SK-N-SH (cell line): Measurements from ENCODE around the gene TM9SF1. TPM values are rescaled to one million over a fixed set of nuclear protein-coding genes. Genes with fewer than 3 reads are reported as not detected.

ENCODE experiments used
- CTCF ChIA-PET: fragments of 300-600, 350-600 bp; formaldehyde crosslinking; extraction: SDS; loops from one replicate; lab custom pipeline; 2021; lab: Yijun Ruan, JAX
- POLR2A ChIA-PET: fragments of 350-600 bp; sonication (Branson Sonifier 250); formaldehyde crosslinking; extraction: SDS; loops from one replicate; lab custom pipeline; 2020; ENCODE audit warnings: antibody characterized with exemption, inconsistent platforms; lab: Yijun Ruan, JAX
- DNase-seq: peaks from one replicate; pipeline ENCODE4 v3.0.0; 2012
- H2AFZ ChIP-seq: fragments of 200-600 bp; sonication (generic); 2 replicates; pipeline ENCODE4 v1.8.1; 2016; ENCODE audit warnings: antibody characterized with exemption, mild to moderate bottlenecking, low read depth
- H3F3A ChIP-seq: fragments of 200-600 bp; sonication (generic); replicated peaks from 2 replicates; pipeline ENCODE3; 2016; ENCODE audit warnings: antibody characterized with exemption, mild to moderate bottlenecking; ENCODE audit not compliant: insufficient read depth
- H3K27ac ChIP-seq, 2 experiments: fragments of 200-500 bp in 1 of 2; fragments of 200-600 bp in 1 of 2; sonication (Bioruptor generic) in 1 of 2; sonication (generic), shearing (Covaris generic) in 1 of 2; 2 replicates each; pipeline versions ENCODE4 v1.5.1 to v1.6.1; 2014 to 2016; ENCODE audit warnings: low read depth in 2 of 2, inconsistent platforms in 1 of 2, low read length in 1 of 2, mild to moderate bottlenecking in 1 of 2, mixed read lengths in 1 of 2
- H3K27me3 ChIP-seq: fragments of 200-600 bp; sonication (generic), shearing (Covaris generic); 2 replicates; pipeline ENCODE4 v1.6.1; 2016; ENCODE audit warnings: mixed run types; ENCODE audit not compliant: insufficient read depth
- H3K36me3 ChIP-seq, 2 experiments: fragments of 200-500 bp in 1 of 2; fragments of 200-600 bp in 1 of 2; sonication (Bioruptor generic) in 1 of 2; sonication (generic) in 1 of 2; replicated peaks in 1 of 2; 2 replicates each; pipeline versions ENCODE3 to v1.5.1; 2014 to 2016; ENCODE audit warnings: low read length in 1 of 2, mild to moderate bottlenecking in 1 of 2; ENCODE audit not compliant: insufficient read depth in 2 of 2, control insufficient read depth in 1 of 2
- H3K4me1 ChIP-seq, 2 experiments: fragments of 200-500 bp in 1 of 2; fragments of 200-600 bp in 1 of 2; sonication (Bioruptor generic) in 1 of 2; sonication (generic), shearing (Covaris generic) in 1 of 2; 2 replicates each; pipeline versions ENCODE4 v1.5.1 to v1.6.1; 2014 to 2016; ENCODE audit warnings: low read depth in 1 of 2, low read length in 1 of 2, mixed run types in 1 of 2; ENCODE audit not compliant: insufficient read depth in 2 of 2, control insufficient read depth in 1 of 2
- H3K4me2 ChIP-seq: fragments of 200-600 bp; sonication (generic), shearing (Covaris generic); 2 replicates; pipeline ENCODE4 v1.6.1; 2017; ENCODE audit warnings: mixed run types
- H3K4me3 ChIP-seq, 2 experiments: fragments of 200-500 bp in 1 of 2; fragments of 200-600 bp in 1 of 2; sonication (Bioruptor generic) in 1 of 2; sonication (generic), shearing (Covaris generic) in 1 of 2; 2 replicates each; pipeline versions ENCODE4 v1.5.1 to v1.8.1; 2014 to 2016; ENCODE audit warnings: low read depth in 2 of 2, inconsistent platforms in 1 of 2, low read length in 1 of 2, mild to moderate bottlenecking in 1 of 2, mixed read lengths in 1 of 2, moderate library complexity in 1 of 2
- H3K79me2 ChIP-seq: fragments of 200-600 bp; sonication (generic); 2 replicates; pipeline ENCODE4 v1.8.1; 2017; ENCODE audit warnings: mild to moderate bottlenecking; ENCODE audit not compliant: insufficient read depth
- H3K9ac ChIP-seq: fragments of 200-600 bp; sonication (generic); 2 replicates; pipeline ENCODE4 v1.6.1; 2017; ENCODE audit warnings: mixed run types
- H3K9me2 ChIP-seq: fragments of 200-600 bp; sonication (generic); 2 replicates; pipeline ENCODE4 v1.6.1; 2017; ENCODE audit warnings: mixed run types
- H3K9me3 ChIP-seq: fragments of 200-600 bp; sonication (generic); 2 replicates; pipeline ENCODE4 v1.6.1; 2017; ENCODE audit warnings: mixed run types, mild to moderate bottlenecking, moderate library complexity
- H4K20me1 ChIP-seq: fragments of 200-600 bp; sonication (generic); 2 replicates; pipeline ENCODE4 v1.6.1; 2017; ENCODE audit warnings: mild to moderate bottlenecking, mixed run types; ENCODE audit not compliant: insufficient read depth
- CTCF ChIP-seq: fragments of 200-600 bp; sonication (generic); IDR thresholded peaks from 2 replicates; pipeline ENCODE4 v1.6.1; 2017; ENCODE audit warnings: antibody characterized with exemption, mild to moderate bottlenecking, moderate library complexity
- MAX ChIP-seq: IDR thresholded peaks from 2 replicates; pipeline ENCODE4 v1.4.0; 2012; ENCODE audit warnings: low read depth
- MXI1 ChIP-seq: IDR thresholded peaks from 2 replicates; pipeline ENCODE4 v1.6.1; 2012; ENCODE audit warnings: mild to moderate bottlenecking, low read depth, low read length, improper control_type of control experiment
- PBX3 ChIP-seq: IDR thresholded peaks from 2 replicates; pipeline ENCODE4; 2012
- RAD21 ChIP-seq: IDR thresholded peaks from 2 replicates; pipeline ENCODE4 v1.6.1; 2012; ENCODE audit warnings: mild to moderate bottlenecking, low read length
- SMC3 ChIP-seq: IDR thresholded peaks from 2 replicates; pipeline ENCODE4 v1.6.1; 2012; ENCODE audit warnings: low read depth, low read length, improper control_type of control experiment
- TAF1 ChIP-seq: IDR thresholded peaks from 2 replicates; pipeline ENCODE4 v1.6.1; 2012; ENCODE audit warnings: low read depth, mild to moderate bottlenecking, low read length, moderate library complexity, borderline replicate concordance
- USF2 ChIP-seq: fragments of 150-350 bp; IDR thresholded peaks from 2 replicates; pipeline ENCODE4 v1.6.1; 2017; ENCODE audit warnings: antibody characterized with exemption, low read length, low read depth, borderline replicate concordance
- ZBTB33 ChIP-seq: IDR thresholded peaks from 2 replicates; pipeline ENCODE4 v1.4.0; 2012; ENCODE audit warnings: low read depth, borderline replicate concordance
- WGBS: methylation state at CpG from one replicate; pipeline ENCODE4 v1.1.6; 2017; ENCODE audit warnings: low lambda C conversion rate; 5-methylcytosine and 5-hydroxymethylcytosine counted together
- polyA plus RNA-seq, 3 experiments: library from polyadenylated mRNA; depleted of rRNA; stranded (reverse); fragments of >200 nt; gene quantifications; 2 replicates each; pipeline ENCODE4 v1.2.3, GENCODE V29; 2012

The TM9SF1 gene
- polyA plus RNA-seq, 1 of the 3 experiments (the other 2 are of a cell fraction) = 48.7 TPM

GRCh38 chr14:24149302-24149969, 45.8 kb downstream of the TM9SF1 start (continued):
- TF ChIP-seq MXI1 (no peak), CTCF (no peak), ZBTB33 (no peak), TAF1 (no peak)

- H3K79me2 ChIP-seq = peaks cover 52% of the 10 kb centered on the region
- no peak overlapping the region for H2AFZ ChIP-seq
- no peaks in the 10 kb centered on the region for H3K9me3 ChIP-seq
- POLR2A ChIA-PET = interaction anchor here (1.9 to 3.9 kb wide), 4 partner anchors 12 to 41 kb away, joined by 4 to 50 read pairs (median 18); partner anchors contain the start of genes DCAF11, IPO4, IRF9 and NRL
- H4K20me1 ChIP-seq = peaks cover 10% of the 10 kb centered on the region; the same call in 1 of the 2 replicates
- H3K27ac ChIP-seq = peak overlapping the region; percentile 29 to 75; a peak in 2 of 4 replicates
- peaks cover 11 to 20% of the 10 kb centered on the region in 2 experiments for H3K4me1 ChIP-seq
- H3K27me3 ChIP-seq = no peaks in the 10 kb centered on the region
- peak overlapping the region; percentile 83 for H3K4me2 ChIP-seq
- no peak for DNase-seq
- TF ChIP-seq RAD21 (no peak), PBX3 (no peak), MXI1 (0 out of 2 replicates have a peak, but pooled peaks have one; percentile 8), USF2 (no peak), SMC3 (no peak), MAX (0 out of 2 replicates have a peak, but pooled peaks have one; percentile 7)
- H3K9me2 ChIP-seq = no peaks in the 10 kb centered on the region
- H3K4me3 ChIP-seq = peak overlapping the region; percentile 93 to 98
- H3K9ac ChIP-seq = peak overlapping the region; percentile 79
- H3F3A ChIP-seq = peaks cover 6% of the 10 kb centered on the region
- CTCF ChIA-PET = interaction anchor here (1.9 to 4.6 kb wide), 2 partner anchors 13 to 39 kb away, joined by 6 to 38 read pairs; partner anchors contain the start of gene IRF9
- H3K36me3 ChIP-seq = peaks cover 36 to 52% of the 10 kb centered on the region in 2 experiments
- 4% methylated on average over 10 of the region's 29 CpGs for WGBS
Observed at GRCh38 chr14:24147761-24148428, 47.3 kb downstream of the TM9SF1 start.
